K562 (cell line): ENCODE results near the gene CKS2. TPM values are rescaled to one million over a fixed set of nuclear protein-coding genes. Genes with fewer than 3 reads are reported as not detected.

Experiments
- BDP1 ChIP-seq: IDR thresholded peaks from 3 replicates; pipeline ENCODE4 v1.6.1; 2011; ENCODE audit not compliant: insufficient read length, insufficient read depth
- NBN ChIP-seq: fragments of 450-650 bp; IDR thresholded peaks from 2 replicates; pipeline ENCODE4 v1.6.1; 2016; ENCODE audit warnings: low read depth, mild to moderate bottlenecking
- ZBTB40 ChIP-seq, 2 experiments: fragments of 450-650 bp in 1 of 2; sonication (generic) in 1 of 2; formaldehyde crosslinking in 1 of 2; IDR thresholded peaks; 2 replicates each; pipeline versions ENCODE4 v1.7.1 to v1.9.0; 2016 to 2022; ENCODE audit warnings: inconsistent platforms in 1 of 2, mild to moderate bottlenecking in 1 of 2, missing genetic modification reagents in 1 of 2
- polyA plus RNA-seq, 8 experiments: library from polyadenylated mRNA; depleted of rRNA in 4 of 8; stranded (reverse) in 5 of 8; unstranded in 3 of 8; fragments of >200 nt; fragmentation: Nextera tagmentation in 2 of 8; fragmentation: Illumina TruSeq in 1 of 8; extraction: Ambion mirVana in 2 of 8; extraction: Trizol in 1 of 8; gene quantifications; 2 replicates each; pipeline versions ENCODE4 v1.2.1 to v1.2.3, GENCODE V29; 2011 to 2014; ENCODE audit warnings: inconsistent platforms in 1 of 8, missing spikeins in 1 of 8
- total RNA-seq, 7 experiments: library from RNA; depleted of rRNA in 6 of 7; stranded (reverse); fragments of >200 nt in 6 of 7; fragmentation: Illumina TruSeq in 2 of 7; extraction: Trizol in 2 of 7; gene quantifications; 2 replicates each; pipeline versions ENCODE4 v1.2.1 to v1.2.3, GENCODE V29; 2011 to 2021; ENCODE audit warnings: low replicate concordance in 1 of 7

CKS2 gene
- total and polyA plus RNA-seq, 9 of the 15 experiments (the other 6 are each of a cell fraction or from before 2014, with no cell fraction given): 123 to 941 (median 321) TPM

- TF ChIP-seq ZBTB40 (IDR thresholded peaks at IDR 0.05) (no peak), ZBTB40 (CRISPR knock-in tag; IDR thresholded peaks at IDR 0.05) (no peak), NBN (no peak), BDP1 (no peak)
Observed at GRCh38 chr9:89350988-89351557, 40.1 kb downstream of the CKS2 start (continued).
